Measurements from ENCODE around the gene CEP164.

DNA sequence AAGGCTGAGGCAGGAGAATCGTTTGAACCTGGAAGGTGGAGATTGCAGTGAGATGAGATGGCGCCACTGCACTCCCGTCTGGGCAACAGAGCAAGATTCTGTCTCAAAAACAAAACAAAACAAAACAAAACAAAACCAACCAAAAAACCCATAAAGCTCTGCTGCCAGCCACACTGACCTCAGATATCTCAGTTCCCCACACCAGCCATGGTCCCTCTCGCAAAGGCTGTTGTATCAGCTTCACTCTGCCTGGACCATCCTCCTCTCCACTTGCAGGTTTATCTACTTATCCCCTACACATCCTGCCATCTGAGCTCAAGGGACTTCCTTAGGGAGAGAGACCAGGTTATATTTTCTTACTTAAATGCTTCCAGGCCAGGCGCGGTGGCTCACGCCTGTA lies 25.4 kb upstream of the CEP164 start:
- TF ChIP-seq MXI1 (conservative IDR thresholded peaks at IDR 0.05; ENCODE audit: poor library complexity, severe bottlenecking) (no peak), EP300 (conservative IDR thresholded peaks at IDR 0.05; ENCODE audit: poor library complexity, severe bottlenecking) (no peak), EZH2 (IDR thresholded peaks at IDR 0.05; ENCODE audit: borderline replicate concordance, insufficient read depth, low read length, poor library complexity, severe bottlenecking) (no peak), TAF1 (IDR thresholded peaks at IDR 0.05; ENCODE audit: low read depth) (no peak)
- TF ChIP-seq, protein P1, sequence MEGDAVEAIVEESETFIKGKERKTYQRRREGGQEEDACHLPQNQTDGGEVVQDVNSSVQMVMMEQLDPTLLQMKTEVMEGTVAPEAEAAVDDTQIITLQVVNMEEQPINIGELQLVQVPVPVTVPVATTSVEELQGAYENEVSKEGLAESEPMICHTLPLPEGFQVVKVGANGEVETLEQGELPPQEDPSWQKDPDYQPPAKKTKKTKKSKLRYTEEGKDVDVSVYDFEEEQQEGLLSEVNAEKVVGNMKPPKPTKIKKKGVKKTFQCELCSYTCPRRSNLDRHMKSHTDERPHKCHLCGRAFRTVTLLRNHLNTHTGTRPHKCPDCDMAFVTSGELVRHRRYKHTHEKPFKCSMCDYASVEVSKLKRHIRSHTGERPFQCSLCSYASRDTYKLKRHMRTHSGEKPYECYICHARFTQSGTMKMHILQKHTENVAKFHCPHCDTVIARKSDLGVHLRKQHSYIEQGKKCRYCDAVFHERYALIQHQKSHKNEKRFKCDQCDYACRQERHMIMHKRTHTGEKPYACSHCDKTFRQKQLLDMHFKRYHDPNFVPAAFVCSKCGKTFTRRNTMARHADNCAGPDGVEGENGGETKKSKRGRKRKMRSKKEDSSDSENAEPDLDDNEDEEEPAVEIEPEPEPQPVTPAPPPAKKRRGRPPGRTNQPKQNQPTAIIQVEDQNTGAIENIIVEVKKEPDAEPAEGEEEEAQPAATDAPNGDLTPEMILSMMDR (IDR thresholded peaks at IDR 0.05; ENCODE audit: poor library complexity, severe bottlenecking): no peak
- TF ChIP-seq, protein P2, sequence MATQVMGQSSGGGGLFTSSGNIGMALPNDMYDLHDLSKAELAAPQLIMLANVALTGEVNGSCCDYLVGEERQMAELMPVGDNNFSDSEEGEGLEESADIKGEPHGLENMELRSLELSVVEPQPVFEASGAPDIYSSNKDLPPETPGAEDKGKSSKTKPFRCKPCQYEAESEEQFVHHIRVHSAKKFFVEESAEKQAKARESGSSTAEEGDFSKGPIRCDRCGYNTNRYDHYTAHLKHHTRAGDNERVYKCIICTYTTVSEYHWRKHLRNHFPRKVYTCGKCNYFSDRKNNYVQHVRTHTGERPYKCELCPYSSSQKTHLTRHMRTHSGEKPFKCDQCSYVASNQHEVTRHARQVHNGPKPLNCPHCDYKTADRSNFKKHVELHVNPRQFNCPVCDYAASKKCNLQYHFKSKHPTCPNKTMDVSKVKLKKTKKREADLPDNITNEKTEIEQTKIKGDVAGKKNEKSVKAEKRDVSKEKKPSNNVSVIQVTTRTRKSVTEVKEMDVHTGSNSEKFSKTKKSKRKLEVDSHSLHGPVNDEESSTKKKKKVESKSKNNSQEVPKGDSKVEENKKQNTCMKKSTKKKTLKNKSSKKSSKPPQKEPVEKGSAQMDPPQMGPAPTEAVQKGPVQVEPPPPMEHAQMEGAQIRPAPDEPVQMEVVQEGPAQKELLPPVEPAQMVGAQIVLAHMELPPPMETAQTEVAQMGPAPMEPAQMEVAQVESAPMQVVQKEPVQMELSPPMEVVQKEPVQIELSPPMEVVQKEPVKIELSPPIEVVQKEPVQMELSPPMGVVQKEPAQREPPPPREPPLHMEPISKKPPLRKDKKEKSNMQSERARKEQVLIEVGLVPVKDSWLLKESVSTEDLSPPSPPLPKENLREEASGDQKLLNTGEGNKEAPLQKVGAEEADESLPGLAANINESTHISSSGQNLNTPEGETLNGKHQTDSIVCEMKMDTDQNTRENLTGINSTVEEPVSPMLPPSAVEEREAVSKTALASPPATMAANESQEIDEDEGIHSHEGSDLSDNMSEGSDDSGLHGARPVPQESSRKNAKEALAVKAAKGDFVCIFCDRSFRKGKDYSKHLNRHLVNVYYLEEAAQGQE (IDR thresholded peaks at IDR 0.05; ENCODE audit: borderline replicate concordance): no peak
